ENCODE results near the gene JMJD6. TPM values are rescaled to one million over a fixed set of nuclear protein-coding genes. Genes with fewer than 3 reads are reported as not detected.

JMJD6 gene
- total and polyA plus RNA-seq, 9 of the 15 experiments (the other 6 are each of a cell fraction or from before 2014, with no cell fraction given) = 2.5 to 52.3 (median 36.3) TPM

- TF ChIP-seq PKNOX1 (IDR thresholded peaks at IDR 0.05) = no peak
These were observed 48.7 kb upstream of the JMJD6 start (continued) for GRCh38 chr17:76775021-76775600.

DNA sequence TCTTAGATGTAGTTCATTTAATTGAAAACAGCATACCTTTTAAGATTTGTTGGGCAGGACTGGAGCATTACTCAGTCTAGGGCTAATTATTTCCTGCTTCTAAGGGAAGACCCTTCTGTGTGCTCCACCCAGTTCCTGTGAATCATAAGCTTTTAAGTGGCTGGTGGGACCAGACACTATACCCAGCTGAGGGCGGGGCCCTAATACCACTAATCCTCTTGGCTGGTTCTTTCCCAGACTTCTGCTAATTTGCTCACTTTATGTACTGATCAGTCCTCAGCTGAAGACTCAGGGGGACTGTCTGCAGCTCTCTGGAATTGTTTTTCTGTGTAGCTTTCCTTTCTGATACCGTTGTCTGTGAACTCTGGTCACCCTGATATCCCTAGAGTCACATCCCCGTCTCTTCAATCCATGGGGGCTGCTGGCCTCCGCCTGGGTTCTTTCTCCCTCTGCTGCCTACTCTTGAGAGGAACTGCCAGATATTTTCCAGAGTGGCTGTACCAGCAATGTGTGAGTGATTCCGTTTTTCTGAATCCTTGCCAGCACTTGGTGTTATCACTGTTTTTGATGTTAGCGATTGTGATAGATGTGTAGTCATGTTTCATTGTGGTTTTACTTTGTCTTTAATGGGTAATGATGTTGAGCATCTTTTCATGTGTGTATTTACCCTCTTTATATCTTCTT lies 46.6 kb upstream of the JMJD6 start:
- in situ Hi-C loops (cut with MboI) = no loop called here
- H3K9me1 ChIP-seq (ENCODE audit: control insufficient read depth, insufficient read depth, low read length) = no peaks in the 10 kb centered on the region
- peak; percentile 68 for FAIRE-seq
- H2AFZ ChIP-seq (ENCODE audit: low read depth, low read length) = peak overlapping the region; percentile 14; the same call in 1 of the 2 replicates
- H3K27ac ChIP-seq (ENCODE audit: extremely low read depth, low read depth, low read length) = peak overlapping the region; percentile 5; the same call in 1 of the 3 replicates
- peaks cover 0 to 7% of the 10 kb centered on the region in 2 experiments; a peak in 2 of 5 replicates for H3K4me1 ChIP-seq (replicated peaks in 1 of 2; ENCODE audit: control insufficient read depth in 2 of 2, insufficient read depth in 2 of 2, low read length in 2 of 2)
- no peaks in the 10 kb centered on the region for H3K9me3 ChIP-seq (replicated peaks; ENCODE audit: control insufficient read depth, insufficient read depth, low read depth, low read length)
- peak; percentile 88 for ATAC-seq
- H3K4me2 ChIP-seq (ENCODE audit: insufficient read depth, low read length) = no peak overlapping the region
- H3K9ac ChIP-seq (ENCODE audit: insufficient read depth in 1 of 2, low read depth in 2 of 2, low read length in 2 of 2) = no peak overlapping the region
- no peaks in the 10 kb centered on the region for H3K27me3 ChIP-seq (ENCODE audit: control insufficient read depth in 2 of 2, insufficient read depth in 2 of 2, low read length in 2 of 2)
- peaks cover 55% of the 10 kb centered on the region for H3K36me3 ChIP-seq (ENCODE audit: control insufficient read depth, insufficient read depth, low read length)
- CTCF ChIA-PET (ENCODE audit: low intra/inter-chr PET ratio) = interaction anchor here (0.5 kb wide), 1 partner anchor 15 kb away, joined by 3 read pairs; no protein-coding TSS in a partner anchor
- DNase-seq (ENCODE audit: extremely low read depth in 1 of 4, low spot score in 3 of 4) = peak in 2 of 4 experiments; percentile 32 to 58
- intact Hi-C loops (cut with micrococcal nuclease) = no loop called here
- no TSS peak for BruUV-seq (replicated peaks)
- 44% methylated on average over 6 of the region's 6 CpGs for WGBS (ENCODE audit: insufficient coverage, low coverage, missing lambda C conversion rate)
- H3K4me3 ChIP-seq = no peak overlapping the region
- H4K20me1 ChIP-seq (replicated peaks; ENCODE audit: control insufficient read depth, insufficient read depth, low read length) = no peaks in the 10 kb centered on the region
- H3K79me2 ChIP-seq (ENCODE audit: control insufficient read depth, insufficient read depth, low read length) = no peaks in the 10 kb centered on the region
- POLR2A ChIA-PET = interaction anchor here (0.8 to 2.8 kb wide), 4 partner anchors 26 to 64 kb away, joined by 3 to 17 read pairs (median 4); partner anchors contain the start of gene SRSF2
- TF ChIP-seq ZNF518B (CRISPR knock-in tag; IDR thresholded peaks at IDR 0.05) (no peak), NFIC (IDR thresholded peaks at IDR 0.05) (peak; percentile 15; the same call in 1 of the 2 replicates), TAL1 (IDR thresholded peaks at IDR 0.05) (no peak), E2F5 (CRISPR knock-in tag; IDR thresholded peaks at IDR 0.05) (no peak), FOSL1 (tag; conservative IDR thresholded peaks at IDR 0.05) (peak; percentile 15; the same call in 1 of the 2 replicates)
- TF ChIP-seq, protein P1, sequence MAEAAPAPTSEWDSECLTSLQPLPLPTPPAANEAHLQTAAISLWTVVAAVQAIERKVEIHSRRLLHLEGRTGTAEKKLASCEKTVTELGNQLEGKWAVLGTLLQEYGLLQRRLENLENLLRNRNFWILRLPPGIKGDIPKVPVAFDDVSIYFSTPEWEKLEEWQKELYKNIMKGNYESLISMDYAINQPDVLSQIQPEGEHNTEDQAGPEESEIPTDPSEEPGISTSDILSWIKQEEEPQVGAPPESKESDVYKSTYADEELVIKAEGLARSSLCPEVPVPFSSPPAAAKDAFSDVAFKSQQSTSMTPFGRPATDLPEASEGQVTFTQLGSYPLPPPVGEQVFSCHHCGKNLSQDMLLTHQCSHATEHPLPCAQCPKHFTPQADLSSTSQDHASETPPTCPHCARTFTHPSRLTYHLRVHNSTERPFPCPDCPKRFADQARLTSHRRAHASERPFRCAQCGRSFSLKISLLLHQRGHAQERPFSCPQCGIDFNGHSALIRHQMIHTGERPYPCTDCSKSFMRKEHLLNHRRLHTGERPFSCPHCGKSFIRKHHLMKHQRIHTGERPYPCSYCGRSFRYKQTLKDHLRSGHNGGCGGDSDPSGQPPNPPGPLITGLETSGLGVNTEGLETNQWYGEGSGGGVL (CRISPR knock-in tag; IDR thresholded peaks at IDR 0.05) = no peak
- TF ChIP-seq, protein P2, sequence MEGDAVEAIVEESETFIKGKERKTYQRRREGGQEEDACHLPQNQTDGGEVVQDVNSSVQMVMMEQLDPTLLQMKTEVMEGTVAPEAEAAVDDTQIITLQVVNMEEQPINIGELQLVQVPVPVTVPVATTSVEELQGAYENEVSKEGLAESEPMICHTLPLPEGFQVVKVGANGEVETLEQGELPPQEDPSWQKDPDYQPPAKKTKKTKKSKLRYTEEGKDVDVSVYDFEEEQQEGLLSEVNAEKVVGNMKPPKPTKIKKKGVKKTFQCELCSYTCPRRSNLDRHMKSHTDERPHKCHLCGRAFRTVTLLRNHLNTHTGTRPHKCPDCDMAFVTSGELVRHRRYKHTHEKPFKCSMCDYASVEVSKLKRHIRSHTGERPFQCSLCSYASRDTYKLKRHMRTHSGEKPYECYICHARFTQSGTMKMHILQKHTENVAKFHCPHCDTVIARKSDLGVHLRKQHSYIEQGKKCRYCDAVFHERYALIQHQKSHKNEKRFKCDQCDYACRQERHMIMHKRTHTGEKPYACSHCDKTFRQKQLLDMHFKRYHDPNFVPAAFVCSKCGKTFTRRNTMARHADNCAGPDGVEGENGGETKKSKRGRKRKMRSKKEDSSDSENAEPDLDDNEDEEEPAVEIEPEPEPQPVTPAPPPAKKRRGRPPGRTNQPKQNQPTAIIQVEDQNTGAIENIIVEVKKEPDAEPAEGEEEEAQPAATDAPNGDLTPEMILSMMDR (IDR thresholded peaks at IDR 0.05 in 2 of 3, conservative IDR thresholded peaks at IDR 0.05 in 1 of 3; ENCODE audit: insufficient read depth in 2 of 3, low read depth in 1 of 3, low read length in 3 of 3) = 0 out of 6 replicates have a peak, but pooled peaks of 1 of the 3 experiments have one; percentile 1
